Measurements from ENCODE around the gene TXNDC15.

TXNDC15 gene

DNA sequence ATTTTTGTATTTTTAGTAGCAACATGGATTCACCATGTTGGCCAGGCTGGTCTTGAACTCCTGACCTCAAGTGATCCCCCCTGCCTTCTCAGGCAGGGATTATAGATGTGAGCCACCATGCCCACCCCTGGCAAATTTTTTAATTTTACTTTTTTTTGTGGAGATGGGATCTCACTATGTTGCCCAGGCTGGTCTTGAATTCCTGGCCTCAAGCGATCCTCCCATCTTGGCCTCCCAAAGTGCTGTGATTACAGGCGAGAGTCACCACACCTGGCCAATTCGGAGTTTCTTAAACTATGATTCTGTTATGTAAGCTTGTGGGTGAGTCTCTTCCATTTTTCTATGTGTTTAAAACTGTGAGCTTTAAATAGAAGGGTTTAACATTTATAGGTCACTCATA is 58.3 kb downstream of the TXNDC15 start:
- no peak for DNase-seq (ENCODE audit: low read depth in 2 of 2)
- TF ChIP-seq, protein P1, sequence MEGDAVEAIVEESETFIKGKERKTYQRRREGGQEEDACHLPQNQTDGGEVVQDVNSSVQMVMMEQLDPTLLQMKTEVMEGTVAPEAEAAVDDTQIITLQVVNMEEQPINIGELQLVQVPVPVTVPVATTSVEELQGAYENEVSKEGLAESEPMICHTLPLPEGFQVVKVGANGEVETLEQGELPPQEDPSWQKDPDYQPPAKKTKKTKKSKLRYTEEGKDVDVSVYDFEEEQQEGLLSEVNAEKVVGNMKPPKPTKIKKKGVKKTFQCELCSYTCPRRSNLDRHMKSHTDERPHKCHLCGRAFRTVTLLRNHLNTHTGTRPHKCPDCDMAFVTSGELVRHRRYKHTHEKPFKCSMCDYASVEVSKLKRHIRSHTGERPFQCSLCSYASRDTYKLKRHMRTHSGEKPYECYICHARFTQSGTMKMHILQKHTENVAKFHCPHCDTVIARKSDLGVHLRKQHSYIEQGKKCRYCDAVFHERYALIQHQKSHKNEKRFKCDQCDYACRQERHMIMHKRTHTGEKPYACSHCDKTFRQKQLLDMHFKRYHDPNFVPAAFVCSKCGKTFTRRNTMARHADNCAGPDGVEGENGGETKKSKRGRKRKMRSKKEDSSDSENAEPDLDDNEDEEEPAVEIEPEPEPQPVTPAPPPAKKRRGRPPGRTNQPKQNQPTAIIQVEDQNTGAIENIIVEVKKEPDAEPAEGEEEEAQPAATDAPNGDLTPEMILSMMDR (IDR thresholded peaks at IDR 0.05; ENCODE audit: low read depth, low read length), result no peak
- no peak overlapping the region for H3K4me3 ChIP-seq (replicated peaks in 1 of 2; ENCODE audit: low read depth in 2 of 2, low read length in 2 of 2)

DNA sequence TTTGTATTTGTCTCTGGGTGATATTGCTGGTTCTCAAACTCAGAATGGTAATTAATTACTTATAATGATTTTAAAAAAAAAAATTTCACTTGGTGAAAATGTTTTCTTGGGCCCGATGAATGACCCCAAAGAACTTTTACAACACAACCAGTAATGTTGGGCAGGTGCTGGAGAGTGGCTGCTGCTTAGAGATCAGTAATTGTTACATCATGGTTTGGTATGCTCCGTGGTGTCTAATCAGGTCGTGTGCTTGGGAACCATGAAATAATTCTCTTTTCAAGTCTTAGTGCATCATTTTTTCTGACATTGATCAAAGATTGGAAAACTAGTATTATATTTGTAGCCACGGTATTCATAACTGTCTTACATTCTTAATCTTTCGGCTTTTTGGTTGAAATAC is 60.0 kb downstream of the TXNDC15 start:
- TF ChIP-seq, protein P1 (IDR thresholded peaks at IDR 0.05; ENCODE audit: low read depth, low read length), result no peak
- no peak overlapping the region for H3K4me3 ChIP-seq (replicated peaks in 1 of 2; ENCODE audit: low read depth in 2 of 2, low read length in 2 of 2)
- DNase-seq (ENCODE audit: low read depth in 2 of 2), result no peak

DNA sequence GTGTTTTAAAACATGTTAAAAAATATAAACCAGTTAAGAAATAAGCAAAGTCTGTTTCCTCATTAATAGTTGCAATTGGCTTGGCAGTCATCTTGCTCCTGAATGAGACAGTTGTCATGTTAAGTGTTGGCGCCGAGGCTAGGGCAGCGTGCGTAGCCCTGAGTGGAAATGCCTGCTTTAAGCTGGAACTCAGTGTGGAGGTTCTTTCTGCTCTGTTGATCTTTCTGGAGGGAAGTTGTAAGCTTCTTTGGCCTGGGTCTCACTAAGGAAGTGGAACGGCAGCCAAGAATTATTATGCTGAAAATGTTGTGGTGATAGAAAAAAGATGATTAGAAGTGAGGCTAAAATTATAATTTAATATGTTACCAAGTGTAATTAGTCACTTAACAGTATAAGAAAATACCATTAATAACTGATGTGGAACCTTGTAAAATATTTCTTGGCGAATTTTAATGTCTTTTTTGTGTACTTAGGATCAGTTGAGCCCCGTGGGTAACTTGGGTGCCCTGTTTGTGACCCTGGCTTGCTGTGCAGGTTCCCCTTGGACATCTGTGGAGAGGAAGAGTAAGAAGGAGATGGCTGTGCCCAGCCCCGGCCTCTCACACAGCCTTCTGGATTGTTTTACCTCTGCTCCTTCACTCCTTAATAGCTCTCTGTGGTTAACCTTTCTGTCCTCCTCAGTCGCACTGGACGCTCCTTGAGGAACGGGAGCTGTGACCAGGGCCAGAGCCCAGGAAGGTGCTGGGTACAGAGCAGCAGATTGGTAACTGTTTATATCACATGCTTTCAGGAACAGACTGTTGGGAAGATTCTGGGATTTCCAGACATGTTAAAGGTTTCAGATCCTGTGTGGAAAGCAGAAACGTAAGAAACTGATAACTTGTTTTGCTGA is 61.8 kb downstream of the TXNDC15 start:
- no peak for DNase-seq (ENCODE audit: low read depth in 2 of 2)
- no peak overlapping the region for H3K4me3 ChIP-seq (replicated peaks in 1 of 2; ENCODE audit: low read depth in 2 of 2, low read length in 2 of 2)
- TF ChIP-seq, protein P1 (IDR thresholded peaks at IDR 0.05; ENCODE audit: low read depth, low read length), result no peak

DNA sequence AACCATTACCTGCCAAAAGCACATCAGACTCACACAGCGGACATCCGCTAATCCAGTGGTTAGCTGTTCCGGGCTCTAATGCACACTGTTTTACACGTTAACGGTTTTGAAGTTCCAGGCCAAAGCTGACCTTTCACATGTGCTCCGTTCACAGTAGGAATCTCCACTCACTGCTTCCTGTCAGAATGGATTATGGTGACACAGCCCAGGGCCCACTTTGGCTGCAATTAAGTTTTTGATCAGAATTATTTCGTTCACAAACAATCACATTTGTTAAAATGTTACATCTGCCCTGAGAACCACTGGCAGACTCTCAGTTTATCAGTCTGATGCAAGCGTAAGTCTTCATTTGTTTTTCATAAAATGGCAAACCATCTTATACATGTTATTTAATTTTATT is 63.4 kb downstream of the TXNDC15 start:
- no peak for DNase-seq (ENCODE audit: low read depth in 2 of 2)
- TF ChIP-seq, protein P1 (IDR thresholded peaks at IDR 0.05; ENCODE audit: low read depth, low read length), result no peak
- no peak overlapping the region for H3K4me3 ChIP-seq (replicated peaks in 1 of 2; ENCODE audit: low read depth in 2 of 2, low read length in 2 of 2)

DNA sequence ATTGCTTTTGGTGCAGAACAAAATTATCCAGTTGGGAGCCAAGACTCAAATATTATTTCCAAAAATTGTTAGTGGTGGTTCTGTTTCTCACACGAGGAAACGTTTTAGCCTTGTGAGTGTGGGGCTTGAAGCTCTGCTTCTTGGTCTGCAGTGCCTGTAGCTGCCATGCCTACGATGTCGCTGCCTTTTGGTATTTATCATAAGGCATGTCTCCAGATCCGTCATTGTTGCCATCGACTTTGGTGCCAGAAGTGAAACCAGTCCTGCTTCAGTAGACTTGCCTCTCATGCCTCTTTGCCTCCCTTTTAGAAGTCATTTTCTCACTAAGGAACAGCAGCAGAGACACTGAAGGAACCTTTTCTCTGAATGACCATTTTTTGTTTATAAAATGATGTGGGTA is 63.9 kb downstream of the TXNDC15 start:
- no peak for DNase-seq (ENCODE audit: low read depth in 2 of 2)
- H3K4me3 ChIP-seq (replicated peaks in 1 of 2; ENCODE audit: low read depth in 2 of 2, low read length in 2 of 2), result no peak overlapping the region
- TF ChIP-seq, protein P1 (IDR thresholded peaks at IDR 0.05; ENCODE audit: low read depth, low read length), result no peak

DNA sequence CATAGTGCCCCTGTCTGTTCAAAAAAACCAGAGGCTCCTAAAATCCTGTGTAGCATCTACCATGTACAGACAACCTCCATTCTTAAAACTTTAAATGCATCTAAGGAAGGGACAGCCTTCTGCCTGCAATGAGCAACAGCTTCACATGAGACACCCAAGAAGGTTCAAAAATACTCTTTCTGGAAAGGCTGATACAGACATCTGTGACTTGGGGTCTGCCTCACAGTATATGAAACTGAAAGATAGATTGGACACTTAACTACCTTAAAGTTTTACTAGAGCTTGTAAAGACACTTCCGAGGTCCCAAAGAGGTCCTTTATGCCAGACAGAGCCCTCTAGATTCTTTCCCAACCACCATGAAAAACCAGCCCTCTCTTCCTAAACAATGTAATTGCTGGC is 65.3 kb downstream of the TXNDC15 start:
- H3K4me3 ChIP-seq (replicated peaks in 1 of 2; ENCODE audit: low read depth in 2 of 2, low read length in 2 of 2), result no peak overlapping the region
- no peak for DNase-seq (ENCODE audit: low read depth in 2 of 2)
- TF ChIP-seq, protein P1 (IDR thresholded peaks at IDR 0.05; ENCODE audit: low read depth, low read length), result no peak
